GM19238 (cell line): Measurements from ENCODE around the gene CTDNEP1.

Experiments used
- DNase-seq: peaks from one replicate; pipeline ENCODE4 v3.0.0; 2011; ENCODE audit warnings: low spot score; ENCODE audit not compliant: insufficient read length

The CTDNEP1 gene

DNA sequence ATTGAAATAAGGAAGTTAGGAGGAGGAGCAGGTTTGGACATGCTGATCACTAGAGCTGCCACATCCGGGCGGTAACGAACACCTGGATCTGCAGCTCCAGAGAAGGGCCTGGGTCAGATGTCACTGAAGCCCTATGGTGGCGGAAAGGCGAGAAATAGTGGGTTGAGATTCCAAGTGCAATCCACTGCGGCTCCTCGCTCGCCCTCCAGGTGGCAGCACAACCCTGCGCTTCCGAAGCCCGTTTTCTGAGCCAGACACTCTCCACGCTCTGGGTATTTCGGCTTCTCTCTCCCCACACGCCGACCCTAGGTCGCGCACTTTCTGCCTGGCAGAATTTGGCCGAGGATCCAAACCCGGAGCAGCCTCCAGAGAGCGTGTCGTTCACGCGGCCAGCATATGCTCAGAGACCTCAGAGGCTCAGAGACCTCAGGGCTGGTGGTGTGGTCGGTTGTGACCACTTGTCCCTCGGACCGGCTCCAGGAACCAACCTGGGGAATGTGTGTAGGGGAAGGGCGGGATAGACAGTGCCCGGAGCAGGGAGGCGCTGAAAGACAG is 29.1 kb upstream of the CTDNEP1 start:
- DNase-seq, result peak; percentile 89

DNA sequence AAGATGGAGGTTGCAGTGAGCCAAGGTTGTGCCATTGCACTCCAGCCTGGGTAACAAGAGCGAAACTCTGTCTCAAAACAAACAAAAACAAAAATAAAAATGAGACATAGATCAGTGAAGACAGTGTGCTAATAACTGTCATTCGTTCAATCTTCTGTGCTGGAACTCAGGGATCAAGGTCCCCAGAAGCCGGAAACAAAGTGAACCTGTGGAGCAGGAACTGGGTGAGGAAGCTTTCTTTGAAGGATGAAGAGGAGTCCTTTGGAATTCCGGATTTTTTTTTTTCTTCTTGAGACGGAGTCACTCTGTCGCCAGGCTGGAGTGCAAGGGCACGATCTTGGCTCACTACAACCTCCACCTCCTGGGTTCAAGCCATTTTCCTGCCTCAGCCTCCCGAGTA is 27.9 kb upstream of the CTDNEP1 start:
- DNase-seq, result no peak

DNA sequence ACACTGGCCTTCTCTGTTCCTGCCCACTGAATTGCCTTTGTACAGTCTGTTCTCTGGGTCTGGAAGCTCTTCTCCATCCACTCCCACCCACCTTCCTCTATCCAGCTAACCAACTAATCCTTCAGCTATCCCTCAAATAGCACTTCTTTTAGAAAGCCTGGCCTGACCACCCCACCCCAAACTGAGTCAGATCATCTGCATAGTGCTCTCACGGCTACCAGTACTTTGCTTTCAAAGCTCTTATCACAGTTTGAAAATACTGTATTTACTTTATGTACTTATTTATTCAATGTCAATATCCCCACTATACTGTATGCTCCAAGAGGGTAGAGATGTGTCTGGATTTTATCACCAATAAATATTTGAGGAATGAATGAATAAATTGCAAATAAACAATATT is 15.2 kb upstream of the CTDNEP1 start:
- DNase-seq, result no peak

DNA sequence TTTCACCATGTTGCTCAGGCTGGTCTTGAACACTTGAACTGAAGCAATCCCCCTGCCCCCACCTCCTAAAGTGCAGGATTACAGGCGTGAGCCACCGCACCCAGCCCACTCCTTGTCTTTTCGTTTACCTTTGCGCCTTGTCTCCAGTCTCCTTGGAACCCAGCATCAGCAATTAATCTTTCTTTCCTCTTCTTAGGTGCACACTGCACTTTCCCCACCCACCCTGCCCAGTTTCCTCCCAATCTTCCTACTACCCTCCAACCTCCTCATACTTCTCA is 12.2 kb upstream of the CTDNEP1 start:
- no peak for DNase-seq

DNA sequence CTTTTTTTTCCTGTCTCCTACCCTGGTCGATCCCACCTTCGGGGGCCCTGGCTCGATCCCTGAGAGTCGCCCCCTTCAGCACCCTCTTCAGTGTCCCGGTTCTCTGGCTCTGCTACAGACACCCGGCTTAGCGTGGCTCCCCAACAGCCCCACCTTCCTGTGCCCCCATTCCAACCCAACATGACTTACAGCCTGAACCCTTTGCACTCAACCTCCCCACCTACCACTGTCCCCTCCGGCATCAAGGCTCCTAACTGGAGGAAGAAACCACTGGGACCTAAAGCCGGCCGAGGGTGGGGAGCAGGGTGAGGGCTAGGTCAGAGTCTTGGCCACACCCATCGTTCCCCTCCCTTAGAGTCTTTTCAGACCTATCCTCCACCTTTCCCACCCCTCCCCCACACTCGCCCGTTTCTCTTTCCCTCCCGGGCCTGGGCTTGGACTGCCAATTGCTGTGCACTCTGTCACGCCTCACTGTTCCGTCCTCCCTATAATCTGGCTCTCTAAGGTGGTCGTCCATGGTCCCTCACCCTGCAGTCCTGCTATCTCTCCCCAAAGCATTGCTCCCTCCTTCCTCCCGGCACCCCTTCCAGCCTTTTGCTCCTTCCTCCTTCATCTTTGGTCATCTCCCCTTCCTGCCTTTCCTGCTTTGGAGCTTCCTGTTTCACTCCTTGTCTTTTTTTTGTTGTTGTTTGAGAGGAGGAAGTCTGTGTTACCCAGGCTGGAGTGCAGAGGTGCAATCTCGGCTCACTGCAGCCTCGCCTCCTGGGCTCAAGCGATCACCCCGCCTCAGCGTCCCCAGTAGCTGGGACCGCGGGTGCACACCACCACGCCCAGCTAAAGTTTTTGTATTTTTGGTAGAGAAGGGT is 11.6 kb upstream of the CTDNEP1 start:
- no peak for DNase-seq

DNA sequence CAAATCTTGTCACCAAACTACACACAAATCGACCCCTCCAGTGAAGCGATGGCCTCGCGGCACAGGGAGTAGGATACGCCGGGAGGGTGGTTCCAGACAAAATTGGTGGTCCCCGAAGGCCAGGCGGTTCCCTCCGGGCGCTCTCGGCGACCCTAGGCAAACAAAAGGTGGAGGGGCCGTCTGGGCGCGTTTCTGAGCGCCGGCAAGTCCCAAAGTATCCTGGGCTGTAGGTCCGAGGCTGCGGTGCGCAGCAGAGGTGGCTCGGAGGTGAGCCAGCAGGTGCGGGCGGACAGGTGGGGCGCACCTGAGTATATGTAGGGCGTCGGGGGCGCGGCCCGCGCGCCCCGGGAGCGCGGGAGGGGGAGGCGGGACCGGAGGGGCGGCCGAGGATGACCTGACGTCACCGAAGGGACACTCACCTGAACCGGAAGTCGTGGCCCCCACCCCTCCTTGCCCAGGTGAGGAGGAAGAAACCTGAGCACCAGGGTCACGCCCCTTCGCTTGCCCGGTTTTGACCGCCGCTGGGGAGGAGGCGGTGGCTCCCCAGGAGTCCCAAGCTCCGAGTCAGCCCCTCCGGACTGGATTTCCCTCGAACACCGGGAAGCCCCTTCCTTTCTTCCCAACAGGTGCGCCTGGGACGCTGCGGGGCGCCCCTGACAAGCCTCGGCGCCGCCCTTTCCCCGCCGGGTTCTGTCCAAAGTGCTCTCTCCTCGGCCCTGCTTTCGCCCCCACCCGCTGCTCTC is 10.8 kb upstream of the CTDNEP1 start, which contains the start of gene CLDN7:
Gene CLDN7 (minus strand): TSS at position 287 of the 743 bp plus-strand sequence. CDS start 435 bp downstream, outside the sequence.
- DNase-seq, result no peak

DNA sequence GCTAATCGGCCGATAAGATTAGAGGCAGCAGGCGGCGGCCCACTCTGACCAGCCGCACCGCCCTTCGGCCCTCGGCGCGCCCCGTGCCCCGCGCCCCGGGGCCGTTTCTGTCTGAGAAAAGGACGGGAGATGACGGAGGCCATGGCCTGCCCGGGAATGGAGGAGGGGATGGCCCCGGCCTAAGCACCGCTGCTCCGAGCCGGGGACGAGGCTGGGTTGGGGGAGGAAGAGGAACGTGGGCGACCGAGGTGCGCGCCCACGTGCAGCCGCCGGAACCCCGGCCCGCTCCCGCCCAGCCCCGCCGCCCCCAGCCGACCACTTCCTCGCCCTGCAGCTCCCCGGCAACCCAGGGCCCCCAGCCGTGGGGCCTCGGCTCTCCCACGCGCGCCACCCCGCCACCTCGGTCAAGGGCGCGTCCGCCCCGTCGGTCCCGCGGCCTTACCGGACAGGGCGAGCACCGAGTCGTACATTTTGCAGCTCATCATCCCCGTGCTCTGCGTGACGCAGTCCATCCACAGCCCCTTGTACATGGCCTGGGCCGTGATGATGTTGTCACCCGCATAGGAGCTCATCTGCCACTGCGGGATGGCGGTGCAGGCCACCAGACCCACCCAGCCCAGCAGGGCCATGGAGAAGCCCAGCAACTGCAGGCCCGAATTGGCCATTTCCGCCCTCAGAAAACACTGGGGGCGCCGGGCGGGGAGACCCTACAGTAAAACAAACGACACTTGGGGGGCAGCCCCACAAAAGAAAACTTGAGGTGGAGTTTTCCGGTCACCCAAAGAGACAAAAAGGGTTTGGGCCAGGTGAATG is 10.1 kb upstream of the CTDNEP1 start:
- DNase-seq, result no peak

DNA sequence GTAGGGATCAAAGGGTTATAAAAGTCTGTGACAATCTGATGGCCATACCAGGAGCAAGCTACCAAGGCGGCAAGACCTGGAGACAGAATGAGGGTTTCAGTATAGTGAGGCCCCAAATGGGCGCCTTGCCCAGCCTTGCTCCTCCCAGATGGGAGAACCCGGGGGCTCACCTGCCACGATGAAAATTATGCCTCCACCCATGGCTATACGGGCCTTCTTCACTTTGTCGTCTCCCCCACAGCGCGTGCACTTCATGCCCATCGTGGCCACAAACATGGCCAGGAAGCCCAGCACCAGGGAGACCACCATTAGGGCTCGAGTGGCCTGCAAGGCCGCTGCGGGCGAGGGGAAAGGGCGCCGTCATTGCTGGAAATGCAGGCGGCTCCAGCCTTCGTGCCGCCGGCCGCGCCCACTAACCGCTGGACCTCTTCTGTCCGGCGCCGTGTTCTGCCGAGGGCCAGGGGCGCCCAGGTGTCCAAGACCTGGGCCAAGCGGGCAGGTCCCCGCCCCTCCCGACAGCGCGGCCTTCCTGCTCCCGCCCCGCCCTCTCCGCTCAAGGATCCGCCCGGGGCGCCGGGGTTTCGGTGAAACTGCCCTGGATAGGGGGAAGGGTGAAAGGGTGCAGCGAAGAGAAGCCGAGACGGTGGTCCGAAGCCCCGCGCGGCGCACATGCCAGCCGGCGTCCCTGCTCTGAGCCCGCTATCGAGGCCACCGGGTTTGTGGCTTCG is 9.3 kb upstream of the CTDNEP1 start:
- DNase-seq, result peak; percentile 68

DNA sequence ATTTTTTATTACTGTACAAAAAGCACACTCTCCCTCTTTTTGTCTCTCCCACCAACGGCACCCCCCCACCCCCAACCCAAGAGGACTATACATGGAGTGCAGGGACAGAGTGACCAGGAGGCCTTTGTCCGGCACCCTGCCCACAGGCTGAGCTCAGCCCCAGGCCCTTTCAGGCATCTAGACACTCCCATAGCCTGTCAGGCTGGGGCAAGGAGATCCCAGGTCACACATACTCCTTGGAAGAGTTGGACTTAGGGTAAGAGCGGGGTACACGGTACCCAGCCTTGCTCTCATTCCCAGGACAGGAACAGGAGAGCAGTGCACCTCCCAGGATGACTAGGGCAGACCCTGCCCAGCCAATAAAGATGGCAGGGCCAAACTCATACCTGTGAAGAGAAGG is 8.6 kb upstream of the CTDNEP1 start:
- no peak for DNase-seq

DNA sequence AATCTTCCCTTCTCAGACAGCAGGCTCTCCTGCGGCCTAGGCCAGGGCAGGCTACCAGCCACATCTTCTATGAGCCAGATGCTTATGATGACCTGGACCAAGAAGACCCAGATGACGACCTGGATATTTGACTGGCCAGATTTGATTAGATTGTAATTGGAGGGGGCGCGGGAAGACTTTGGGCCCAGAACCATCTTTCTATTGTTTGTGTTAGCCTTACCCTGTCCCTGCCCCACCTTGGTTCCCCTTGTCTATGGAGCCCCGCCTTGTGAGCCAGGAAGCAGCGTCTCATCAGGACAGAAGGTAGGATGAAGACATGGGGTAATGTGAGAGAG is 8.0 kb upstream of the CTDNEP1 start:
- DNase-seq, result no peak

DNA sequence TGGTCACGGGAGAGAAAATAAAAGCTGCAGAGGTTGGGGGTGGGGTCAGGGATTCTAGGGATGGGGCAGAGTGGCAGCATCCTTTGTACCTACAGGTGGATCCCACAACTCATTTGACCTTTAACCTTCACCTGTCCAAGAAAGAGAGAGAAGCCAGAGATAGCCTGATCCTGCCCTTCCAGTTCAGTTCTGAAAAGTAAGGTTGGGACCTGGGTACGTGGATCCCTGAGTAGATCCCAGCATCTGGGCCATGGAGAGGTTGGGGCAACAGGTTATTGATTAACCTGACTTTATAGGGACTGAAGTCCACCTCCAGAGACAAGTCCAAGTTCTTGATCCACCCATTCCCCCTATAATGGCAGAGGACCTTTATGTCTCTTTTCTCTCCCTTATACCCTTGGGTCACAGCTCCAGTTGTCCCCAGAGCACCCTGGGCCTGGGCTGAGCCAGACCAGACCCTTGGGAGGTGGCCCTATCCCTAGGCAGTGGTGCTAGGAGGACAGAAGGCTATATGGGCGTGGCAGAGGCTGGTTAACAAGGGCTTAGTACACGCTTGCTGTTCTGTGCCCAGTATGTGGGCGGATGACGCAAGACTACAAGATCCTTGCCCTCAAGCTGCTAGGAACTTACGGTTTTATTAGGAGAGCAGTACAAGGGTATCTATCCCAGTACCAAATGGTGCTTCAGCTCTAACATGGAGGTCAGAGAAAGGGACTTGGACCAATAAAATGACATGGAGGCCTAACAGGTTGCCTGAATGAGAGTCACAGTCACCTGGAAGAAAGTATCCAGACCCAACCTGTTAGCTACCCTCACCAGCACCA is 7.4 kb upstream of the CTDNEP1 start:
- no peak for DNase-seq

DNA sequence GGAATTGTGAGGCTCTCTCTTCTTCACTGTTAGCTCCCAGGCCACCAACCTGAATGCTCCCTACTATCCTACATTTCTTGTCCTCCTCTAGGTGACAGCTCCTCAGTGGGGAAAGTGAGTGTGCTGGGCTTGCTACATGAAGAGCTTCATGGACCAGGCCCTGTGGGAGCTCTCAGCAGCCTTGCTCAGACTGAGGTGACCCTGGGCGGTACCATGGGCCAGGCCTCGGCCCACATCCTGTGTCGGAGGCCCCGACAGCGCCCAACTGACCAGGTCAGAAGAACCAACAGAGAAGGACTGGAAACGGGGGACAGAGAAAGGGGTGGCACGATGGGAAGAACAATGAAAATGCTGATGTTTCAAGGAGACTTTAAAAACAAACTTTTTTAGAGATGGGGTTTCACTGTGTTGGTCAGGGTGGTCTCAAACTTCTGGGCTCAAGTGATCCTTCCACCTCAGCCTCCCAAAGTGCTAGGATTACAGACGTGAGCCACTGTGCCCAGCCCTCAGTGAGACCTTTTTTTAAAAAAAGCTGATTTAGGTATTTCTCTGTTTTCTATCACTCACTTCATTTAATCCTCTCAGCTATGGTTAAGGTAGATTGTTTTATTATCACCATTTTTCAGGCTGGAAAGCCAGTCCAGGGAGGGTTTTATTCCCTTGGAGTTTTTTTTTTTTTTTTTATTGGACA is 5.4 kb upstream of the CTDNEP1 start:
- DNase-seq, result no peak

DNA sequence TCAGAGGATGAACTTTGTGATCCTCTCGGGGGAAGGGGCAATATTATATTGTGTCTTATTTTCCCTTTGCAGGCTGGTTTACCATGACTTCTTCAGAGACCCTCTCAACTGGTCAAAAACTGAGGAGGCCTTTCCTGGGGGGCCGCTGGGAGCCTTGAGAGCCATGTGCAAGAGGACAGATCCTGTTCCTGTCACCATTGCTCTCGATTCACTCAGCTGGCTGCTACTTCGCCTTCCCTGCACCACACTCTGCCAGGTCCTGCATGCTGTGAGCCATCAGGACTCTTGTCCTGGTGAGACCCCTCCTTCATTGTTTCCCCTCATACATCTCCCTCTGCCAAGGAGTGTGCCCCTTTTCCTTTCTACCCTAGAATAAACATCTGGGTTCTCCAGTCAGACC is 3.0 kb upstream of the CTDNEP1 start:
- DNase-seq, result no peak

DNA sequence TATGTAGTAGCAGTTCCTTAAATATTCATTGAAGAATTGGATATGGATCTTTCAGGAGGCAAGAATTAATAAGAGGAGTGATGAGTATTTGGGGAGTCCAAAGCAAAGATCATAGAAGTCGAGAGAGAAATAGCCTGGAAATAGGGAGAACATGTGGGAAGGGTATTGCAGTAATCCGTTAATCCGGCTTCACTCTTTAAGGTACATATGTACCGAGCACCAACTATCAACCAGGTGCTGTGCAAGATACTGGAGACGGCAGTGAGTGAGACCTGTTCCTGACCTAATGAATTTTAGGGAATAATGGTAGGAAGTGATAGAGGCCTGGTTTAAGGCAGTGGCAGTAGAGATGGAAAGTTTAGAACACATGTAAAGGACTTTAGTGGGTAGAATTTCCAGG is 1.5 kb upstream of the CTDNEP1 start:
- DNase-seq, result no peak

DNA sequence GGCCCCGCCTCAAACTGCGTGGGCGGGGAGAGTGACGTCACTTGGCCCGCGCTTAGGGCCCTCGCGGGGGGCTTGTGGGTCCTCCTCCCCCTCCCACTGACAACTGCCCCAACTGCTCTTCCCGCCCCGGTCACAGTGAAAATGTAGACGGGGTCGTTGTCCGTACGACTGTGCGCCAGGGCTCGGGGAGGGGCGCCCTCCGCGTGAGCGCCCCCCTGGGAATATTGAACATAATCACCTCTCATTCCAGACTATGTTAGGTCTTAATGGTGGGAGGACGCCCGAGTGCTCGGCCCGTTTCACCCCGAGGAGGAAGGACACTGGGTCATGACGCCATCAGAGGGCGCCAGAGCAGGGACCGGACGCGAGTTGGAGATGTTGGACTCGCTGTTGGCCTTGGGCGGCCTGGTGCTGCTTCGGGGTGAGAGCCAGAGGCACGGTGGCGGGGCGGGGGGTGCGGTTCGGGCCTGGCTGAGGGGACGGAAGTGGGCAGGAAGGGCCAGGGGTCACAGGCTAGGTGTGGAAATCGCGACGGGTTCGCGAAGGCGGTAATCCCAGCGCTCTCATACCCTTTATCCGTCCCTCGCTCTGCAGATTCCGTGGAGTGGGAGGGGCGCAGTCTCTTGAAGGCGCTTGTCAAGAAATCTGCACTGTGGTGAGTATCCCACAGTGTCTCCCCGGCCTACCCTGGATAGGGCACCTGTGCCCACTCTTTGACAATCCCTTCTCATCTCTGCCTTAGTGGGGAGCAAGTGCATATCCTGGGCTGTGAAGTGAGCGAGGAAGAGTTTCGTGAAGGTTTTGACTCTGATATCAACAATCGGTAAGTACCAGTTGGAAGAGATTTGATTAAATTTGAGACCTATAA is 876 bp upstream of the CTDNEP1 start, which contains the start of gene ELP5:
Gene ELP5 (plus strand): TSS at position 40 of the 868 bp plus-strand sequence. CDS start 336 bp downstream, at position 376.
- peak; percentile 91 for DNase-seq

DNA sequence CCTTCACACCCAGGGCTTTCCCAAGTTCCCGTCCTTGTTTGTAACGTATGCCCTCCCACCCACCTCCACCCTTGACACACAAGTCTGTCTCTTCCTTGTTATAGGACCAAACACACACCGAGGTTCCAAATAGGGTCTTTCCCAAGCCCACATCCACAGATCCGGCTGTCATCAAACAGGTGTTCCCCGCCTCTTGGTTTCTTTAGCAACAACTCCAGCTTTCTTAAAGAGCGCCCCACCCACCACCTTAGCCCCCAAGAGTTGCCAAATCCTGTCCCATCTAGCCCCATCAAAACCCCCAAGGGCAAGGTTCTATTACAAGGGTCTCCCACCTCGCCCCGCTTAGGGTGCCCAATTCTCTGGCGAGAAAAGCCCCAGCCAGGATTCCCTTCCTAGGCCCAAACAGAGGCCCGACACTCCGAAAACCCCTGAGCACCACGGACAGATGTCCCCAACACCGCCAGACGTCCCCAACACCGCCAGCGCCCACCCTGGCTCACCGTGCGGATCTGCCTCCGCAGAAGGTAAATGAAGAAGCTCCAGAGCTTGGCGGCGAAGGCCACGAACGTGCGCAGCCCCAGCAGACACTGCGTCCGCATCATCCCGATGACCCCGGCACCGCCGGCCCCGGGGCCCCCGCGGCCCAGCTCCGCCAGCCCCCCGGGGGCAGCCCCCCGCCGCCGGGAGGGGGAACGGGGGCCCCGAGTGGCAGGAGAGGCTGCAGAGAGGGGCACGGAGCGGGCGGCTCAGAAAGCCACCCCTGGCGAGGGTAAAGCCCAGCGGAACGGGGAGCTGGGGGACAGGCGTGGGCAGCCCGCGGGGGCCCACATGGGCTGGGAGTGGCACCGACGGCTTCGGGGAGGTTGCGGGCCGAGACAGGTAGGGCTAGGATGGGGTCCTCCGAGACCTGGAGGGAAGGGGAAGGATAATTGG is 573 bp downstream of the CTDNEP1 start:
- DNase-seq, result no peak

DNA sequence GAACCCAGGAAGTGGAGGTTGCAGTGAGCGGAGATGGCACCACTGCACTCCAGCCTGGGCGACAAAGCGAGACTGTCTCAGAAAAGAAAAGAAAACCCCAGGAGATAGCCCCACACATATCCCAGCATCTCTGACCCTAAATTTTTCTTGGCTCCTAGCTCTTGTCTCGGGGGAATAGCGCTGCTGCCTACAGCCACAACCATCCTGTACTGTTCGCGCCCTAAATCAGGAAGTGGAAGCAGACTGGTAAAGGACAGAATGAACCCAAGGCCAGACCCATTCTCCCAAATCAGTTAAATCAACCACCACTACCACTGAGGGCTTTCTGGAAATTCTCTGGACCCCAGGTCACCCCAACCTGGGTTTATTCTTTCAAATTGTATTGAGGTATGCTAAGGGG is 1.7 kb downstream of the CTDNEP1 start:
- no peak for DNase-seq

DNA sequence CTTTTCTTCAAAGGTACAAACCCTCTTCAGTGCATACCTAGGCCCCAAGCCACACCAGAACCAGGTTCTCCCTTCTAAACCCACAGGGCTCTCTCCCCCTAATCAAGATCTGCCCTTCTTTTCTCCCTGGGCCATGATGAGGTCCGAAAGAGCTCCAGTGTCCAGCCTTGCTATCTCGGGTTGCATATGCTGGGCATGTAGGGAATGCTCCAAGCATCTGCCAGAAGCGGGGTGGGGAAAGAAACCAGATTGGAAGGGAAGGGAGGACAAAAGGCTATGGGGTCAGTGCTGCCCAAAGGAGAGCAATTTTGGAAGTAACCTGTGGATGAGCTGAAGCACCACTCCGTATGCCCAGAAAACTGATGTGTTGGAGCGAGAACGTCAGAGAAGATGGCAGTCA is 2.3 kb downstream of the CTDNEP1 start:
- DNase-seq, result no peak
